Osteocyte (in vitro differentiated cells): ENCODE results near the gene C4orf46. TPM values are rescaled to one million over a fixed set of nuclear protein-coding genes. Genes with fewer than 3 reads are reported as not detected.
"Not testable (repeated sequence)": the region's sequence is repeated elsewhere in the genome, so short reads cannot be mapped to it uniquely, and the experiment has no call there.

Experiments used
- DNase-seq: peaks from one replicate; pipeline ENCODE4 v3.0.0; 2021; ENCODE audit warnings: mixed read lengths; ENCODE audit not compliant: unreplicated experiment; ENCODE audit errors: extremely low spot score
- H3K27ac Mint-ChIP-seq: one replicate; pipeline ENCODE4 v1.8.0; 2021; ENCODE audit warnings: mild to moderate bottlenecking, mixed read lengths; ENCODE audit not compliant: unreplicated experiment
- H3K27me3 Mint-ChIP-seq: one replicate; pipeline ENCODE4 v1.8.0; 2021; ENCODE audit warnings: mixed read lengths; ENCODE audit not compliant: unreplicated experiment
- H3K36me3 Mint-ChIP-seq: one replicate; pipeline ENCODE4 v1.8.0; 2021; ENCODE audit warnings: mixed read lengths; ENCODE audit not compliant: unreplicated experiment
- H3K4me1 Mint-ChIP-seq: one replicate; pipeline ENCODE4 v1.8.0; 2021; ENCODE audit warnings: mixed read lengths; ENCODE audit not compliant: unreplicated experiment
- H3K4me3 Mint-ChIP-seq: one replicate; pipeline ENCODE4 v1.8.0; 2021; ENCODE audit warnings: mild to moderate bottlenecking, moderate library complexity, mixed read lengths; ENCODE audit not compliant: unreplicated experiment
- H3K9me3 Mint-ChIP-seq: one replicate; pipeline ENCODE4 v1.8.0; 2021; ENCODE audit warnings: mixed read lengths; ENCODE audit not compliant: unreplicated experiment
- CTCF ChIP-seq: fragments of 200-600 bp; sonication (generic); IDR thresholded peaks from 2 replicates; pipeline ENCODE4 v1.5.0; 2021; ENCODE audit warnings: antibody characterized with exemption, mild to moderate bottlenecking, moderate library complexity
- long read RNA-seq: library from polyadenylated mRNA; unstranded; transcript quantifications from one replicate; pipeline ENCODE4 v2.0.0, GENCODE V29; 2021
- total RNA-seq: library from RNA; stranded (reverse); gene quantifications from 2 replicates; pipeline ENCODE4 v1.2.1, GENCODE V29; 2021

The C4orf46 gene
- total RNA-seq = 8.3 and 9.7 TPM in 2 replicates
- long read RNA-seq, transcript C4orf46-203 (2 exons, 1,103 nt) = minor isoform, 9 of 47 reads
- long read RNA-seq, transcript C4orf46-201 (2 exons, 3,521 nt) = major isoform, 33 of 47 reads
- long read RNA-seq, partial matches to known transcripts = 0 of 47 reads
- long read RNA-seq, other reads (novel, unspliced or antisense) = 5 of 47 reads

DNA sequence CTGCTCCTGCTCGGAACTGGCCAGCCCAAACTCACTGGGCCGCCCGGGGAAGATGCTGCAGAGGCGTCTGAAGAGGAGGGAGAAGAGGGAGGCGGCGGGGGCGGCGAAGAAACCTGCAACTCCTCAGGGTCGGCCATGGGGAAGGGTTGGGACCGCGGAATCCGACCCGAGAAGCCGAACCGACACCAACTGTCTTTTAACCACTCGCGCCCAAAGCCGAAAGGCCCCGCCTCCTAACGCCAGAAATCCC, at the start of gene C4orf46:
TSS of gene C4orf46 (minus strand) at position 223 of the 250 bp plus-strand sequence. CDS start at position 137, 86 bp downstream.
- peak within 1 kb of the TSS; percentile 98 for H3K27ac Mint-ChIP-seq
- H3K4me1 Mint-ChIP-seq = peaks cover 23% of the 10 kb centered on the region
- H3K4me3 Mint-ChIP-seq = peak within 1 kb of the TSS; percentile 95
- H3K27me3 Mint-ChIP-seq = no peaks in the 10 kb centered on the region
- H3K36me3 Mint-ChIP-seq = no peaks in the 10 kb centered on the region
- no peak for DNase-seq
- H3K9me3 Mint-ChIP-seq = no peaks in the 10 kb centered on the region
- no peak for TF ChIP-seq CTCF

DNA sequence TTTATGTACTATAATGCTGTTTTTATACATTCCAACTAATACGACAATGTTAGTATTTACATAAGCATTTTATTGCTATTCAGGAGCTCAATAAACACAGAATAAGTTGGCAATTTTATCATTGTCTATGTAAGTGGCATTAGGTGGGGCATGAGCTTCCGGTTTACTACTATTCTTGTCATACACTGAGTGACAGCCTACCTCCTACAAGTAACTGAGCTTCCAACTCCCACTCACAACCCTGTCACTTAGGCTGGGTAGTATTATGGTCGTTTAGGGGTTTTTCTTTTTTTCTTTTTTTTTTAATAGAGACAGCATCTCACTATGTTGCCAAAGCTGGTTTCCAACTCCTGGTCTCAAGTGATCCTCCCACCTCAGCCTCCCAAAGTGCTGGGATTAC, 44.1 kb upstream of the C4orf46 start:
- no peak for DNase-seq
- H3K36me3 Mint-ChIP-seq = peaks cover 56% of the 10 kb centered on the region
- H3K27ac Mint-ChIP-seq = no peak overlapping the region
- H3K4me1 Mint-ChIP-seq = no peaks in the 10 kb centered on the region
- H3K9me3 Mint-ChIP-seq = no peaks in the 10 kb centered on the region
- H3K27me3 Mint-ChIP-seq = no peaks in the 10 kb centered on the region
- TF ChIP-seq CTCF = no peak
- no peak overlapping the region for H3K4me3 Mint-ChIP-seq

DNA sequence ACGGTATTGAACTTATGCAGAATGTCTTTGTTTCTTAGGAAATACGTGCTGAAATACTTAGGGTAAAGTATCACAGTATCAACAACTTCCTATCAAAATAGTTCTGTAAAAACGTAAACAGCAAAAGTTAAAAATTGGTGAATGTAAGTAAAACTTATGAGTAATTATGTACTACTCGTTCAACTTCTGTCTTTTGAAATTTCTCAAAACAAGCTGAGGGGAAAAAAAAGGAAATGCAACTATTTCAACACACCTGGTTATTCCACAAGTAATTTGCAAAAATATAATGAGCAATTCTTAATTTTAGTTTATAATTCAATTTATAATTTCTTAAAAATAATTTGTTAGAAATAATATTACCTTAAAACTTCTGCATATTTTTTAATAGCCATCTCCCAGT, 43.2 kb upstream of the C4orf46 start:
- no peak for TF ChIP-seq CTCF
- Mint-ChIP-seq H3K36me3 (peaks cover 62% of the 10 kb centered on the region), H3K4me1 (no peaks in the 10 kb centered on the region), H3K27me3 (no peaks in the 10 kb centered on the region), H3K27ac (no peak overlapping the region), H3K4me3 (no peak overlapping the region), H3K9me3 (no peaks in the 10 kb centered on the region)
- no peak for DNase-seq

DNA sequence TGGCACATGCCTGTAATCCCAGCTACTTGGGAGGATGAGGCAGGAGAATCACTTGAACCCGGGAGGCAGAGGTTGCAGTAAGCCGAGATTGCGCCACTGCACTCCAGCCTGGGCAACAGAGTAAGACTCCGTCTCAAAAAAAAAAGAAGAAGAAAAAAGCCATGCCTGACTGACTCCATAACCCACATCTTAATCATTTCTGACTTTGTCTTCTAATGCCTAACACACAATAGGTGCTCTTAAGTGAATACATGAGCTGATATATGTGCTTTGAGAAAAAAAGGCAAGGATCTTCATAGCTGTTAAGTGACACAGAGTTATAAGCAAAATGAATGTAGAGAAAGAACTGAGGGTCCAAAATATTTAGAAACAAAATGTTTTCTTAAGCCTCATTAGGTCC, 40.9 kb upstream of the C4orf46 start:
- not testable (repeated sequence) for H3K9me3 Mint-ChIP-seq, H3K4me3 Mint-ChIP-seq, H3K27me3 Mint-ChIP-seq, H3K4me1 Mint-ChIP-seq, H3K27ac Mint-ChIP-seq, DNase-seq
- H3K36me3 Mint-ChIP-seq = peaks cover 56% of the 10 kb centered on the region

GRCh38 chr4:158710814-158711213, 39.1 kb upstream of the C4orf46 start:
- no peak for DNase-seq
- no peak overlapping the region for H3K27ac Mint-ChIP-seq
- peak; percentile 36 for TF ChIP-seq CTCF
- peaks cover 56% of the 10 kb centered on the region for H3K36me3 Mint-ChIP-seq
- H3K4me1 Mint-ChIP-seq = no peaks in the 10 kb centered on the region
- no peaks in the 10 kb centered on the region for H3K9me3 Mint-ChIP-seq
- H3K27me3 Mint-ChIP-seq = no peaks in the 10 kb centered on the region
- no peak overlapping the region for H3K4me3 Mint-ChIP-seq

GRCh38 chr4:158704274-158704673, 32.6 kb upstream of the C4orf46 start:
- Mint-ChIP-seq H3K27me3 (no peaks in the 10 kb centered on the region), H3K4me1 (no peaks in the 10 kb centered on the region), H3K4me3 (no peak overlapping the region), H3K27ac (no peak overlapping the region), H3K36me3 (peaks cover 30% of the 10 kb centered on the region), H3K9me3 (no peaks in the 10 kb centered on the region)
- no peak for DNase-seq
- no peak for TF ChIP-seq CTCF
